Epithelial cell of esophagus (primary cell): ENCODE measurements around the gene ENO3.

Source experiments
- DNase-seq: peaks from one replicate; pipeline ENCODE4 v3.0.0; 2010; ENCODE audit warnings: low read depth
- H3K4me3 ChIP-seq: 2 replicates; pipeline ENCODE4 v1.5.1; 2011; ENCODE audit warnings: mild to moderate bottlenecking, low read length, control low read depth
- TF ChIP-seq, protein P1 (sequence below): IDR thresholded peaks from 2 replicates; pipeline ENCODE4 v1.5.1; 2011; ENCODE audit warnings: low read depth, mild to moderate bottlenecking, low read length, control low read depth, inconsistent platforms; ENCODE audit not compliant: insufficient read depth; ENCODE audit errors: missing control alignments

The ENO3 gene

DNA sequence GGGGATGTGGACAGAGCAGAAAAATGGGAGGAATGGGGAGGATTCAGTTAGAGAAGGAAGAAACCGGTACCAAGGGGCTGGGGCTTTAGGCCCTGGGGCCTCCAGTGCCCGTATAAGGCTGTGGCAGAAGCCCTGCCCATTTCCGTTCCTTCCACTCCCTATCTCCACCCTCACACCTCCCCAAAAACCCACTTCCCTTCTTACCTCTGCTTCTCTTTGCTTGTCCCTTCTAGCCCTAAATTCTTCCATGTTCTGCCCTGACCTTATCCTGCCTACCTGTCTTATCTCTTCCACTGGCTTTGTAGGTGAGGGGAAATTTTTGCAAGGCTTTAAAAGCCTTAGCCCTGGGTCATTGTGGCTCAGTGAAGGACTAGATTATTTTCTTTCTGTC lies 6.8 kb upstream of the ENO3 start:
- no peak for DNase-seq
- TF ChIP-seq, protein P1, sequence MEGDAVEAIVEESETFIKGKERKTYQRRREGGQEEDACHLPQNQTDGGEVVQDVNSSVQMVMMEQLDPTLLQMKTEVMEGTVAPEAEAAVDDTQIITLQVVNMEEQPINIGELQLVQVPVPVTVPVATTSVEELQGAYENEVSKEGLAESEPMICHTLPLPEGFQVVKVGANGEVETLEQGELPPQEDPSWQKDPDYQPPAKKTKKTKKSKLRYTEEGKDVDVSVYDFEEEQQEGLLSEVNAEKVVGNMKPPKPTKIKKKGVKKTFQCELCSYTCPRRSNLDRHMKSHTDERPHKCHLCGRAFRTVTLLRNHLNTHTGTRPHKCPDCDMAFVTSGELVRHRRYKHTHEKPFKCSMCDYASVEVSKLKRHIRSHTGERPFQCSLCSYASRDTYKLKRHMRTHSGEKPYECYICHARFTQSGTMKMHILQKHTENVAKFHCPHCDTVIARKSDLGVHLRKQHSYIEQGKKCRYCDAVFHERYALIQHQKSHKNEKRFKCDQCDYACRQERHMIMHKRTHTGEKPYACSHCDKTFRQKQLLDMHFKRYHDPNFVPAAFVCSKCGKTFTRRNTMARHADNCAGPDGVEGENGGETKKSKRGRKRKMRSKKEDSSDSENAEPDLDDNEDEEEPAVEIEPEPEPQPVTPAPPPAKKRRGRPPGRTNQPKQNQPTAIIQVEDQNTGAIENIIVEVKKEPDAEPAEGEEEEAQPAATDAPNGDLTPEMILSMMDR = no peak
- H3K4me3 ChIP-seq = no peak overlapping the region

DNA sequence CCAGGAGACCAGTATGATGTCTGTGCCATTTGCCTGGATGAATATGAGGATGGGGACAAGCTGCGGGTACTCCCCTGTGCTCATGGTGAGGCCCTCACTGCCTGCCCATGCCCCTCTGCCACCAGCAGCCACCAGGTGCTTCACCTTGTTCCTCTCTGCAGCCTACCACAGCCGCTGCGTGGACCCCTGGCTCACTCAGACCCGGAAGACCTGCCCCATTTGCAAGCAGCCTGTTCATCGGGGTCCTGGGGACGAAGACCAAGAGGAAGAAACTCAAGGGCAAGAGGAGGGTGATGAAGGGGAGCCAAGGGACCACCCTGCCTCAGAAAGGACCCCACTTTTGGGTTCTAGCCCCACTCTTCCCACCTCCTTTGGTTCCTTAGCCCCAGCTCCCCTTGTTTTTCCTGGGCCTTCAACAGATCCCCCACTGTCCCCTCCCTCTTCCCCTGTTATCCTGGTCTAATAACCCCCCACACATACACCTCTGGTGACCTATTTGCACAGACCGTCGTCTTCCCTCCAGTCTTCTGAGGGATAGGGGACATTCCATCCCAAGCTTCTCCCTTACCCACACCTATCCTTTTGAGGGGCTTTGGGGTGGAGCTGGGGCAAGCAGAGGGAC lies 6.3 kb upstream of the ENO3 start:
- TF ChIP-seq, protein P1 = no peak
- DNase-seq = no peak
- no peak overlapping the region for H3K4me3 ChIP-seq

GRCh38 chr17:4945176-4945943 lies 5.6 kb upstream of the ENO3 start:
- TF ChIP-seq, protein P1 = no peak
- peak; percentile 95 for DNase-seq
- peak overlapping the region; percentile 9 for H3K4me3 ChIP-seq

- no peak for DNase-seq
- TF ChIP-seq, protein P1 = no peak
Measured at GRCh38 chr17:4945944-4946280, 5.0 kb upstream of the ENO3 start.

DNA sequence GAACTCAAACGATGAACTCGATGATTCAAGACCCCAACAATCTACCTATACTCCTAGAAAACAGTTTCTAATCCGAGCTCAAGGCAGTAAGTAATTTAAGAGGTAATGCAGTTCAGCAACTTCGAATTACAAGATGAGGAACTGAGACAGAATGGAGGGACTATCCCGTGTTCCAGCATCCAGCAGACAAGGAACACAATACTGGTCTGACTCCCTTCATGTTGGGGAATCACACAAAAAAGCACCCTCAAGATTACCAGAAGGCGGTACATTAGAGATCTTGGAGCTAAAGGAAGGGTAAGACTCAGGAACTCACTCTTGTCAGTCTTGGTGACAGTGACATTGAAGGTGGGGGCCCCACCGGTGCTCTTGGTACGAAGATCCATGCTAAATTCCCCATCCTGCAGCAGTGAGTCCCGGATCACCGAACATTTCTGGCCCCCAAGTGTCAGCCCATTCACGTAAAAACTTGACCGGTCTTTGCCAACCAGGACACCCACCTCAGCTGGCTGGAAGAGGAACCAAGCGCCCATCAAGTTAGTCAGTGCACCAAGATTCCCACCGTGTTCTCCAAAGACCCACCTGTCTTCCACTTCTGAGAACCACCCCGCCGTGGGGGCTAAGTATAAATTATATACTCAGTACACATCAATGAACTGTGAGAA lies 4.5 kb upstream of the ENO3 start:
- H3K4me3 ChIP-seq = peak overlapping the region; percentile 77
- TF ChIP-seq, protein P1 = no peak
- DNase-seq = no peak

More at GRCh38 chr17:4945944-4946280, 5.0 kb upstream of the ENO3 start:
- H3K4me3 ChIP-seq = peak overlapping the region; percentile 77

GRCh38 chr17:4947010-4947410 lies 3.9 kb upstream of the ENO3 start:
- H3K4me3 ChIP-seq = peak overlapping the region; percentile 77
- DNase-seq = no peak
- TF ChIP-seq, protein P1 = no peak
